HG02588 (cell line): Measurements from ENCODE around the gene SH3TC2.

Experiments
- ATAC-seq: cut with Tn5 transposase; IDR thresholded peaks from one replicate; pipeline ENCODE4 v1.9.1; 2021; ENCODE audit warnings: mild to moderate bottlenecking, moderate library complexity; ENCODE audit not compliant: unreplicated experiment

SH3TC2 gene

GRCh38 chr5:148974642-148975327 is 88.1 kb downstream of the SH3TC2 start:
- no peak for ATAC-seq

- no peak for ATAC-seq
Measured at GRCh38 chr5:148973455-148973854, 89.4 kb downstream of the SH3TC2 start.

- ATAC-seq: no peak
Measured at GRCh38 chr5:148972974-148973374, 89.9 kb downstream of the SH3TC2 start.

- no peak for ATAC-seq
Measured at GRCh38 chr5:148972396-148972795, 90.5 kb downstream of the SH3TC2 start.

DNA sequence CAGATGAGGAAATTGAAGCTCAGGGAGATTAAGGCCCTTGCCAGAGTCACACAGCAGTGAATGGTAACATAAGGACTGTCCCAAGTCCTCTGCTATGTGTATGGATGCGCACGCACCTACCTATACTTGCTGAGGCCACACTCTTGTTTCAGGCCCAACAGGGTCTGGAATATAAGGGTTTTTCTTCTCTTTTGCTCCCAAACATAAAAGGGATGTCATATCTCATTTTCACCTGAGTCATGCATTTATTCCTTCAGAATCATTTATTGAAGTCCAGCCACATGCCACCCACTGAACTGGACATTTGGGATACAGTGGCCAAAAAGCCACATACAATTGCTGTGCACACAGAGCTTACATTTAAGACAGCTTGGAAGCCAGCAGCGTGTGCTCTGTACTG is 92.0 kb downstream of the SH3TC2 start:
- ATAC-seq: no peak

DNA sequence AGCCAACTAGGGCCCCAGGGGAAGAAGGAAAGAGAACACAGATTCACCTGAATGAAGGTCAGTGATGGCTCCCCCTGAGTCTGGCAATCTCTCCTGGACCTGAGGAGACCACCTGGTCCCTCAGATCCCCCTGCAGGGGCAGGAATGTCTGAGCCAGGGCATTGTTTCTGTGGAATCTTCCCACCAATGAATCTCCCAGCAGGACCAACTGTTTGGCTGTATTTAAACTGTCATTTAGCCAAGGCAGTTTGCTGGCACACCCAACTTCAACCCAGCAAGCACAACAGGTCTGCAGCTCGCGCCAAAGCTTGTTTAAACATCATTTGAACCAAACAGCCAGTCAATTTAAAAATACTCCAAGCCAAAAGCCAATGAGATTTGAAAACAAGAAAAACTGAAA is 92.6 kb downstream of the SH3TC2 start:
- ATAC-seq: no peak

DNA sequence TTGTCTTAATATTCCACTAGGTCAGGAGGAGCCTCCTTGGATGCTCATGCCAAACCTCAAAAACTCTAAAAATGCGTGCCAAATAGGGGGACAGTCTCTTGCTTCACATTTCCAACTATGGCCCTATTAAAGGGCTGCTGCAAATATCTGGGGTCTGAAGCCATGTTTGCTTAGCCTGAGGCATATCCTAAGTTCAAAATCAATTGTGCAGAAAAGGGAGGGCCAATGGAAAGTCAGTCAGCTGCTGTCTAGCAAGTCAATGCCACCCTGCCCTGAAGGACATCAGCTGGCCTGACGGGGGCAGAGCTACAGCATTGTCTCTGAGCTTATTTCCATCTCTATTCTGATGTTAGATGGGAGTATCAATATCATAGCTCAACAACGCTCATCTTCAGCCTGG is 93.6 kb downstream of the SH3TC2 start:
- no peak for ATAC-seq

- ATAC-seq: no peak
Measured at GRCh38 chr5:148968311-148968710, 94.6 kb downstream of the SH3TC2 start.

DNA sequence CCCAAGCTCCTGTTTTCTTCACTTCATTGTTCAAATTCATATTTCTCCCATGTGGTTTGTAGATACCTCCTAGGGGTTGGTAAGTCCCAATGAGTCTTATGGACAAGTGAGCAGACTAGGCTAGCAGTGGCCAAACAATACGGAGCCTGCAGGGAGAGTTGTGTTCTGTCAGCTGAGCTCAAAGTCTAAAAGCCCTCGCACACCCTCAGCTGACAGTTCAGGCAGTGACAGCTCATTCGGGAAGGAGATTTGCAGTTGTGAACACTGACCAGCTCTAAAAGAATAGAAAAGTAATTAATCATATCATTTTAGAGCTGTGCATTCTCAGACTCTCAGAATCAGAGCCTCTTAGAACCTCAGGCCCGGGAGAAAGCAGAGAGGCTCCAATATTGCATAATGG is 95.1 kb downstream of the SH3TC2 start:
- ATAC-seq: no peak

- ATAC-seq: no peak
Measured at GRCh38 chr5:148966938-148967337, 95.9 kb downstream of the SH3TC2 start.

- ATAC-seq: no peak
Measured at GRCh38 chr5:148966348-148966747, 96.5 kb downstream of the SH3TC2 start.

GRCh38 chr5:148965511-148966265 is 97.2 kb downstream of the SH3TC2 start:
- no peak for ATAC-seq

GRCh38 chr5:148963664-148964063 is 99.2 kb downstream of the SH3TC2 start:
- no peak for ATAC-seq

GRCh38 chr5:148962761-148963324 is 100.0 kb downstream of the SH3TC2 start:
- ATAC-seq: no peak

DNA sequence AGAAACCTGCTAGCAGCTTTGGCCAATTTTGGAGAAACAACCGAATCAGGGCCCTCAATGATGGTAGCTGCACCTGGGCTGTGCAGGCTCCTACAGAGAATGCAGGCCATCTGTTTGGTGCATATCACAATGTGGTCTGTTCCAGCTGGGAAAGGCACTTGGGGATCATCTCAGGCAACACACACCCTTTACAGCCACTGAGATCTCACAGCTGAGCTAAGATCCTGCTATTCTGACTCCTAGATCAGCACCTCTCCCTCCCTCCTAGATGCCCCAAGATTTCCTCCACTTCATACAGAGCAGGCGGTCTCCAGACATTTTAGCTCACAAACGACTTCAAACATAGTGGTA is 100.7 kb downstream of the SH3TC2 start:
- ATAC-seq: no peak

GRCh38 chr5:148961261-148962199 is 101.3 kb downstream of the SH3TC2 start:
- no peak for ATAC-seq

DNA sequence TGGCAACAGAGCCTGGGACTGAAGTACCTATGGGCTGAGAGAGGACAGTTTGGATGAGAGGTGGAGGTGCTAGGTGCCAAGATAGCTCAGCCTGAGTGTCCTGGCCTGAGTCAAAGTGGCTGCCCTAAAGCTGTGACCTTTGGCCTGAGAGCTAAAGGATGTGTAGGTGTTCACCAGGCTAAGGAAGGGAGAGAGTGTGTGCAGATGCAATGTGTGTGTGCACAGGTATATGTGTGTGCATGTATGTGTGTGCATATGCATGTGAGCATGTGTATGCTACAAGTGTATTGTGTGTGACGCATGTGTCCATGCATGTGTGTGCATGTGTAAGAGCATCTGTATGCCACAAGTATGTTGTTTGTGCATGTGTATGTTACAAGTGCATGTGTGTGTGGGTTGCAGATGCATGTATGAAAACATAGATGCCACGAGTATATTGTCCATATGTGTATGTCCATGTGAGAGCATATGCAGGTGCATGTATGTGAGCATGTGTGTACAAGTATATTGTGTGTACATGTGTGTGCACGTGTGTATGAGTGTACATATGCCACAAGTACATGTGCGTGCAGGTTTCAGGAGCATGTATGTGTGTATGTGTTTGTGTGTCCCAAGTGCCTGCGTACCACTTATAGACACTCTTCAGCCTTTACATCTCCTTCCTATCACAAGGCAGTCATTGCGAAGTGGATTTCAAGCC is 102.6 kb downstream of the SH3TC2 start:
- ATAC-seq: no peak

DNA sequence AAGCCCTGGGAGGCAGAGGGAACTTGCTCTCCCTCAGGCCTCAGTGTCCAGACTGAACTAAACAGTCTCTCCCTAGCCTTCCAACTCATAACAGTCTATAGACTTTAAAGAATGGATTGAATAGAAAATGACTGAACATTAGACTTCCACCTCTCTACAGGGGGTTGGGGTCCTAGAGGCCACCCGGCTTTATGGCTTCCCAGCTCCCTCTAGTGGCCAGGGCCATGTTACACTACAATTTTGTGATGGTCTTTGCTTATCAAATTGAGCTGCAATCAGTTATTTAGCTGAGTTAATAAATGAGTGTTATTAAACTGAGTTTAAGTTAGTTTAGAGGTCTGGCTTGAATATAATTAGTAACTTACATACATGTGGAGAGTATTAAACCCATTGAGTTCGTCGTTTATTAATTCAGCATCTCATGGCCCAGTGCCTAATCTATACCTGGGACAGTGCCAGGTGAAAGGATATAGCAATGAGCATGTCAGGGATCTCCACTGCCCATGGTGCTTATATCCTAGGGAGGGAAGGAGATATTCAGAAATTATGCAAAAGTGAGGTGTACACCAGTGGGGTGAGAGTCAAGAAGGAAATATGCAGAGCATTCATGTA is 105.2 kb downstream of the SH3TC2 start:
- ATAC-seq: no peak

GRCh38 chr5:148956477-148957385 is 106.1 kb downstream of the SH3TC2 start:
- no peak for ATAC-seq
